PC-3 (cell line): ENCODE measurements around the gene NDUFB3. TPM values are rescaled to one million over a fixed set of nuclear protein-coding genes. Genes with fewer than 3 reads are reported as not detected.

ENCODE experiments used
- ATAC-seq: fragments of 200-7000 bp; cut with Tn5 transposase; 2 replicates; pipeline ENCODE4 v1.9.1; 2020; ENCODE audit warnings: mild to moderate bottlenecking, moderate library complexity
- BruUV-seq: library from RNA; stranded (reverse); fragments of 400-500 nt; replicated peaks from 2 replicates; lab custom pipeline; 2021; lab: Mats Ljungman, UMichigan
- CTCF ChIA-PET: fragments of 300-600 bp; sonication (Branson Sonifier 250); formaldehyde crosslinking; loops from one replicate; lab custom pipeline; 2022; ENCODE audit warnings: antibody characterized with exemption; lab: Charles Lee
- POLR2A ChIA-PET: fragments of 300-600 bp; sonication (Branson Sonifier 250); formaldehyde crosslinking; loops from one replicate; lab custom pipeline; 2022; ENCODE audit warnings: antibody characterized with exemption; ENCODE audit not compliant: unreplicated experiment; lab: Charles Lee
- DNase-seq: peaks from one replicate; pipeline ENCODE4 v3.0.0-alpha.2; 2015
- H2AFZ ChIP-seq: fragments of 300-600 bp; sonication (generic); 2 replicates; pipeline ENCODE4 v1.6.0; 2016; ENCODE audit warnings: antibody characterized with exemption, low read length
- H3F3A ChIP-seq: fragments of 300-600 bp; sonication (generic); one replicate; pipeline ENCODE4 v1.6.0; 2017; ENCODE audit warnings: antibody characterized with exemption, low read length, control low read depth, mild to moderate bottlenecking; ENCODE audit not compliant: unreplicated experiment
- H3K27ac ChIP-seq: fragments of 300-600 bp; sonication (generic); 2 replicates; pipeline ENCODE4 v1.5.1; 2016; ENCODE audit warnings: mild to moderate bottlenecking, low read length
- H3K27me3 ChIP-seq: fragments of 300-600 bp; sonication (generic); 2 replicates; pipeline ENCODE4 v1.6.1; 2016; ENCODE audit warnings: low read length, mixed read lengths
- H3K36me3 ChIP-seq: fragments of 300-600 bp; sonication (generic); 2 replicates; pipeline ENCODE4 v1.6.1; 2016; ENCODE audit warnings: low read depth, mixed run types, low read length, mixed read lengths
- H3K4me1 ChIP-seq: fragments of 300-600 bp; sonication (generic); 2 replicates; pipeline ENCODE4 v1.5.1; 2016; ENCODE audit warnings: low read length; ENCODE audit not compliant: insufficient read depth
- H3K4me2 ChIP-seq: fragments of 300-600 bp; sonication (generic); 2 replicates; pipeline ENCODE4 v1.6.0; 2016; ENCODE audit warnings: low read length
- H3K4me3 ChIP-seq: fragments of 300-600 bp; sonication (generic); 2 replicates; pipeline ENCODE4 v1.5.1; 2016; ENCODE audit warnings: mild to moderate bottlenecking, low read length, mixed read lengths
- H3K79me2 ChIP-seq: fragments of 300-600 bp; sonication (generic); 2 replicates; pipeline ENCODE4 v1.6.1; 2017; ENCODE audit warnings: low read length, mixed read lengths
- H3K9ac ChIP-seq: fragments of 300-600 bp; sonication (generic); 2 replicates; pipeline ENCODE4 v1.6.0; 2016; ENCODE audit warnings: mild to moderate bottlenecking, low read length
- H3K9me2 ChIP-seq: fragments of 300-600 bp; sonication (generic); replicated peaks from 2 replicates; pipeline ENCODE4 v1.6.1; 2016; ENCODE audit warnings: mixed run types, low read length, mixed read lengths
- H3K9me3 ChIP-seq: fragments of 300-600 bp; sonication (generic); 2 replicates; pipeline ENCODE4 v1.6.1; 2016; ENCODE audit warnings: low read length, mixed read lengths
- H4K20me1 ChIP-seq: fragments of 300-600 bp; sonication (generic); 2 replicates; pipeline ENCODE4 v1.6.1; 2016; ENCODE audit warnings: low read length, mixed read lengths
- CTCF ChIP-seq: fragments of 300-600 bp; sonication (generic); conservative IDR thresholded peaks from 2 replicates; pipeline ENCODE4 v1.5.1; 2017; ENCODE audit warnings: antibody characterized with exemption, low read depth, mild to moderate bottlenecking, low read length
- EZH2 ChIP-seq: fragments of 300-600 bp; sonication (generic); IDR thresholded peaks from one replicate; pipeline ENCODE4 v1.6.1; 2017; ENCODE audit warnings: antibody characterized with exemption, mild to moderate bottlenecking, low read length; ENCODE audit not compliant: unreplicated experiment
- EZH2phosphoT487 ChIP-seq: fragments of 300-600 bp; sonication (generic); IDR thresholded peaks from 2 replicates; pipeline ENCODE4 v1.6.1; 2018; ENCODE audit warnings: mild to moderate bottlenecking, antibody characterized with exemption, low read length, borderline replicate concordance
- intact Hi-C: fragments of 100-400 bp; cut with micrococcal nuclease; formaldehyde crosslinking; loops from 2 replicates; pipeline ENCODE4 v1.9.0; 2023
- total RNA-seq: library from RNA; depleted of rRNA; stranded (reverse); fragments of >200 nt; gene quantifications from 2 replicates; pipeline ENCODE4 v1.2.3, GENCODE V29; 2014

NDUFB3 gene
- total RNA-seq, 1 experiment from 2014 or later = 176 TPM

- POLR2A ChIA-PET = no interaction called here
- intact Hi-C loops = no loop called here
- Histone ChIP-seq H3F3A (no peaks in the 10 kb centered on the region), H3K36me3 (no peaks in the 10 kb centered on the region), H3K9me3 (no peaks in the 10 kb centered on the region), H3K79me2 (no peaks in the 10 kb centered on the region), H3K4me2 (no peak overlapping the region), H3K27ac (no peak overlapping the region), H3K4me3 (no peak overlapping the region), H2AFZ (no peak overlapping the region), H3K4me1 (no peaks in the 10 kb centered on the region), H3K9me2 (no peaks in the 10 kb centered on the region), H3K27me3 (no peaks in the 10 kb centered on the region), H3K9ac (no peak overlapping the region), H4K20me1 (no peaks in the 10 kb centered on the region)
- ATAC-seq (no peak), DNase-seq (no peak)
- CTCF ChIA-PET = no interaction called here
- TF ChIP-seq EZH2phosphoT487 = no peak
- TF ChIP-seq CTCF = no peak
- TF ChIP-seq EZH2 = no peak
- BruUV-seq = no TSS peak
Measured at GRCh38 chr2:201108341-201108740, 36.5 kb downstream of the NDUFB3 start.

DNA sequence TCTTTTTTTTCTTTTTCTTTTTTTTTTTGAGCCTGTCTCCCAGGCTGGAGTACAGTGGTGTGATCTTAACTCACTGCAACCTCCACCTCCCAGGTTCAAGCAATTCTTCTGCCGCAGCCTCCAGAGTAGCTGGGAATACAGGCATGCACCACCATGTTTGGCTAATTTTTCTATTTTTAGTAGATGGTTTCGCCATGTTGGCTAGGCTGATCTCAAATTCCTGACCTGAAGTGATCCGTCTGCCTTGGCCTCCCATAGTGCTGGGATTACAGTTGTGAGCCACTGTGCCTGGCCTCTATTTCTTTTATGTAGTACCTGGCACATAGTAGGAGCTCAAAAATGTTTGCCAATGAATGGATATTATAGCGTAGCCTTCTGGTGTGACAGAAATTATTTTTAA lies 37.4 kb downstream of the NDUFB3 start:
- TF ChIP-seq EZH2phosphoT487 (no peak), CTCF (no peak), EZH2 (no peak)
- no peak overlapping the region for H3K4me2 ChIP-seq
- H3K79me2 ChIP-seq = no peaks in the 10 kb centered on the region
- CTCF ChIA-PET = no interaction called here
- H3K9me2 ChIP-seq = no peaks in the 10 kb centered on the region
- intact Hi-C loops = no loop called here
- H3K9ac ChIP-seq = no peak overlapping the region
- H3K4me1 ChIP-seq = no peaks in the 10 kb centered on the region
- no peaks in the 10 kb centered on the region for H3K36me3 ChIP-seq
- ATAC-seq = no peak
- H2AFZ ChIP-seq = no peak overlapping the region
- no peaks in the 10 kb centered on the region for H3K9me3 ChIP-seq
- H3K4me3 ChIP-seq = no peak overlapping the region
- no peak for DNase-seq
- H3K27ac ChIP-seq = no peak overlapping the region
- H3K27me3 ChIP-seq = no peaks in the 10 kb centered on the region
- H4K20me1 ChIP-seq = no peaks in the 10 kb centered on the region
- BruUV-seq = no TSS peak
- H3F3A ChIP-seq = no peaks in the 10 kb centered on the region
- POLR2A ChIA-PET = no interaction called here

DNA sequence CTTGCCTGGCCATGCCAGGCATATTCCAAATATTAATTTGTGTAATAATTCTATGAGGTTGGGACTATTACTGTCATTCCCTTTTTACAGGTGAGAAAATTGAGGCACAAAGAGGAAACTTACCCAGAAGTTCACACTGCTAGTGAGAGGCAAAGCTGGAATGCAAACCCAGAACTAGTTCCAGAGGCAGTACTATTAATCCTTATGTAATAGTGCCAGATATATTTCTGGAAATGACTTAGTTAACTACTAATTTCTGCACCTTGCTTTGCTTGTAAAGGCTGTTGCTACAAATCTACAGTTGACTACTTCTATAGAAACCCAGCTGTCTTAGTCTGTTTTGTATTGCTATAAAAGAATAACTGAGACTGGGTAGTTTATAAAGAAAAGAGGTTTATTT lies 38.8 kb downstream of the NDUFB3 start:
- POLR2A ChIA-PET = no interaction called here
- no peak for ATAC-seq

More for the DNA sequence above, 38.8 kb downstream of the NDUFB3 start:
- Histone ChIP-seq H3K4me2 (no peak overlapping the region), H3K79me2 (0 out of 2 replicates have a peak, but pooled peaks cover 4% of the 10 kb centered on the region), H3K36me3 (no peaks in the 10 kb centered on the region), H3K4me1 (no peaks in the 10 kb centered on the region), H4K20me1 (no peaks in the 10 kb centered on the region), H3K27me3 (no peaks in the 10 kb centered on the region), H3K27ac (no peak overlapping the region), H3K9me2 (no peaks in the 10 kb centered on the region), H3K9me3 (no peaks in the 10 kb centered on the region), H3F3A (no peaks in the 10 kb centered on the region), H3K9ac (no peak overlapping the region), H2AFZ (no peak overlapping the region), H3K4me3 (no peak overlapping the region)
- no peak for TF ChIP-seq EZH2phosphoT487
- no peak for TF ChIP-seq CTCF
- no peak for TF ChIP-seq EZH2
- CTCF ChIA-PET = no interaction called here
- intact Hi-C loops = no loop called here
- DNase-seq = no peak
- BruUV-seq = no TSS peak
